Head of caudate nucleus (tissue), 42 donors: ENCODE data around the gene TSHZ1.

Experiments used
- DNase-seq, 42 donors: peaks; one replicate each; pipeline versions ENCODE4 v3.0.0 to v3.0.0-alpha.2; 2020 to 2021; ENCODE audit warnings: mixed read lengths in 7 of 42
- intact Hi-C: fragments of 100-400 bp; cut with DNase I; formaldehyde crosslinking; loops from one replicate; pipeline ENCODE4 v1.15.0; 2022

The TSHZ1 gene, protein sequence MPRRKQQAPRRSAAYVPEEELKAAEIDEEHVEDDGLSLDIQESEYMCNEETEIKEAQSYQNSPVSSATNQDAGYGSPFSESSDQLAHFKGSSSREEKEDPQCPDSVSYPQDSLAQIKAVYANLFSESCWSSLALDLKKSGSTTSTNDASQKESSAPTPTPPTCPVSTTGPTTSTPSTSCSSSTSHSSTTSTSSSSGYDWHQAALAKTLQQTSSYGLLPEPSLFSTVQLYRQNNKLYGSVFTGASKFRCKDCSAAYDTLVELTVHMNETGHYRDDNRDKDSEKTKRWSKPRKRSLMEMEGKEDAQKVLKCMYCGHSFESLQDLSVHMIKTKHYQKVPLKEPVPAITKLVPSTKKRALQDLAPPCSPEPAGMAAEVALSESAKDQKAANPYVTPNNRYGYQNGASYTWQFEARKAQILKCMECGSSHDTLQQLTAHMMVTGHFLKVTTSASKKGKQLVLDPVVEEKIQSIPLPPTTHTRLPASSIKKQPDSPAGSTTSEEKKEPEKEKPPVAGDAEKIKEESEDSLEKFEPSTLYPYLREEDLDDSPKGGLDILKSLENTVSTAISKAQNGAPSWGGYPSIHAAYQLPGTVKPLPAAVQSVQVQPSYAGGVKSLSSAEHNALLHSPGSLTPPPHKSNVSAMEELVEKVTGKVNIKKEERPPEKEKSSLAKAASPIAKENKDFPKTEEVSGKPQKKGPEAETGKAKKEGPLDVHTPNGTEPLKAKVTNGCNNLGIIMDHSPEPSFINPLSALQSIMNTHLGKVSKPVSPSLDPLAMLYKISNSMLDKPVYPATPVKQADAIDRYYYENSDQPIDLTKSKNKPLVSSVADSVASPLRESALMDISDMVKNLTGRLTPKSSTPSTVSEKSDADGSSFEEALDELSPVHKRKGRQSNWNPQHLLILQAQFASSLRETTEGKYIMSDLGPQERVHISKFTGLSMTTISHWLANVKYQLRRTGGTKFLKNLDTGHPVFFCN (N-terminal part only)

DNA sequence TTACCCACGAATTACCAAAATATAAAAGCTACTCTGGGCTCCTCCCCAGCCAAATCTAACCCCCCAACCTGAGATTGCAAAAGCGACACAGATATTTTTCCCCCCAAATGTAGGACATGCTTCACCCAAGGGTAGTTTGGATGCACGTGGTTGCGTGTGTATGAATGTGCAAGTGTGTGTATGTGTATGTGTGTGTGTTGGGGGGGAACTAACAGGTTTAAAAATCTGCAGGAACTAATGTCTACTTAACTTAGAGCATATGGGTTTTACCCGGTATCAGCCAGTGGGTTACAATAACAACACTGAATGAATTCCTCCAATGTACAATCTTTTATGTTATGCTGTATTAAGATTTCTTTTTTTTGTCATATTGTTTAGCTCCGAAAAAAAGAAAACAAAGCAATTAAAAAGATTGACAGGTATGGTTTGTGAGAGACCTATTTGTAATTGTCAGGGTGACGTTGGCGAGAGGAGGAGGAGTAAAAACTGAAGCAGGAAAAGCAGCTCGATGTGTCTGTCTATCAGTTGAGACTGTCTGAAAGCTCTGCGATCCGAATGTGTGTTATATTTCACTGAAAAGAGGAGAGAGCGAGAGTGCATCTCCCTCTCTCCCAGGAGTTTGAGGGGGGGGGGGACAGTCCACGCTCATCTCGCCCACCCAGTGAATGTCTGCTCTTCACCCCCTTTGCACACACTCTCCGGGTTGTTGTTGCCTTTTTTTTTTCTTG, at the start of gene TSHZ1:
Gene TSHZ1 (plus strand): TSS at position 524 of the 728 bp plus-strand sequence. CDS start 1,080 bp downstream, outside the sequence.
- intact Hi-C loops, result no loop called here
- DNase-seq, result peak in 31 of 42 donors; percentile 30 to 89 (median 66)

DNA sequence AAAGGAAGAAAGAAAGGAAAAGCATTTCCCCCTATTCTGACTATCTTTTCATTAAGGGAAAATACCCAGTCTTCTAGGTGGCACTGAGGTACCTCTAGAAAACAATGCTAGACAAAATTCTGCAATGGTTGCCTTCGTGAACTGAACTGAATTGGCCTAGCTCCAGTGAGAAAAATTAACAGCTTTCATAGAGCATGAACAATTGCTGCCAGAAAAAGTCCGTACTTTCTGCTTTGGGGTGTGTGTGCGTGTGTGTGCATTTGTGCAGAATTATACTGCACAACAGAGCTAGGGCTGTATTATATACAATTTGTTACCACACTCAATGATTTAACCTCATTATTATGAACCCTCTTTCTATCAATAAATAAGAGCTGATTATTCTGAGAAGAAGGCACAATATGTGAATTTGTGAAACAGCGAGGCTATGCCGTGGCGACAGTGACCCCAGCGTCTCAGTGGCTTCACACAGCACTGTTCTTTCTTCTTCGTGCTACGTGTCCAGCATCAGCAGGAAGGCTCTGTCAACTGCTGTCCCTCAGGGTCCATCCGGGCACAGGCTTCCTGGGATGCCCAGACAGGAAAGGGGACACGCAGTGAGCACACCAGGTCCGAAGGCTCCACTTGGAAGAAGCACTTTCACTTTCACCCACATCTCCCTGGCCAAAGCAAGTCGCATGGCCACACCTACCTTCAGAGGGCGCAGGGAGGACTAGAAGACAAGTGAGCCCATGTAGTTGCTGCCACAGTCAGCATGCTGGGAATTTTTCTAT, 49.2 kb upstream of the TSHZ1 start:
- DNase-seq, result peak in 19 of 42 donors; percentile 7 to 65 (median 26)
- intact Hi-C loops, result no loop called here

DNA sequence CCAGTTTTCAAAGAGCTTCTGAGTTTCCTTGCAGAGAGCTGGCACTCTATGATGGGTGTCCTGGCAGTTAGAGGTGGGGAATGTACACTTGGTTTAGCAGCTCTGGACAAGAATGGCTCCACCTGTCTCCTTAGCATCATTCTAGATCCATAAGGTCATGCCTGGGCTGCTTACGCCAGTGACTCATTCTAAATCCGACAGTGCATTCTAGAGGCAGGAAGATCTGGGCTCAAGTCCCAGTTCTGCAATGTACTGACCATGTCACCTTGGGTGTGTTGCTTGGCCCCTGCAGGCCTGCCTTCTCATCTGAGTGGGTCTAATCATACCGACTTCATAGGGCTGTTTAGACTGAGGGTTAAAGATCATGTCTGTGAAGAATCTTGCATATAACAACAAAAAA, 48.1 kb upstream of the TSHZ1 start:
- peak in 1 of 42 donors; percentile 18 for DNase-seq
- intact Hi-C loops, result no loop called here

DNA sequence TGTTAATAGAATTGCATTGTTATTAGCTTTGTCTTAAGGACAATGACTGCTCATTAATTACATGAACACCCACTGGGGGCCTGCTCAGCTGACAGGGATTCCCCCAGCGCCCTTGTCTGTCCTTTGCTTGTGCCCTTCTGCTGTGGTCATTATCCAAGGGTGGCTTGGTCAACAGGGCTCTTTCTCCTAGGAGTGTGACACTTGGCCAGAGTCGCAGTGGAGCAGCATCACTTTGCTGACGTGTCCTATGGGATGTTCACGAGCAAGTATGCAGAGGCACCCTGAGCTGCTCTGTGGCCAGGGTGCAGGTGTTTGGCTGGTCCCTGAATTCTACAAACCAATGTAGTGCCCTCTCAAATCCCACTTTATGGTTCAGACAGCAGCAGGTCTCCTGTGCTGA, 47.6 kb upstream of the TSHZ1 start:
- no peak for DNase-seq
- intact Hi-C loops, result no loop called here

DNA sequence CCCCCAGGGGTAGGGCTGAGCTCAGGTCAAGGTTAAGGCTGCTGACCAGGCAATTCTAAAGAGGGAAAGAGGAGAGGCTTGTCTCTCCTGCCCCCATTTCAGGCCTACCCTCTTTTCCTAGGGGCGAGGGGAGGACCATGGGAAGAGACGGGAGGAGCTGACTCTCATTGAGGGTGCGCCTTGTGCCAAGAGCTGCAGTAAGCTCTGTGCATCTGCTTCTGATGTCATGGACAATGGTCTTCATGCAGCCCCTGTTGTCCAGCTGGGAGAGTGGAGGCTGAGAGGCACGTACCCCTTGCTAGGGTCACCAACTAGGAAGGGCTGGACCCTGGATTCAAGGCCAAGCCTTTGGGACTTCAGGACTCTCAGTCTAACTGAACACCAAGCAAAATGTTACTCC, 46.9 kb upstream of the TSHZ1 start:
- intact Hi-C loops, result no loop called here
- DNase-seq, result peak in 1 of 42 donors; percentile 19

DNA sequence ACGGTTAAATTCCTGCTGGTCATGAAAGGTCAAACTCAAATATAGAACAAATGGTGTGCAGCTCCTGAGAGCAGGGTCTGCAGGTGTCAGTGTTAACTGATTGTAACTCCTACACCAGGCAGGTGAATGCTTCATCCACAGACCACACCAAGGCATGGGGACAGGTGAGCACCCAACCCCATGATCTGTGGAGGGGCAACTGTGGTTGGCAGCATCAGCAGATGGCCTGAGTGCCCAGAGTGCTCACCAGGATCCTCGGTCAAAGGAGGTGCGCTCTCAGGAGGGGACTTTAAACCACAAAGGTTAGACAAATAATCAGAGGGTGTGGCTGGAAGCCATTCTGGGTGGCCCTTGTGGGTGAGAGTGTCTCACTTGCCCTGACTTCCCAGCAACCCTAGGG, 46.1 kb upstream of the TSHZ1 start:
- intact Hi-C loops, result no loop called here
- peak in 1 of 42 donors; percentile 10 for DNase-seq

DNA sequence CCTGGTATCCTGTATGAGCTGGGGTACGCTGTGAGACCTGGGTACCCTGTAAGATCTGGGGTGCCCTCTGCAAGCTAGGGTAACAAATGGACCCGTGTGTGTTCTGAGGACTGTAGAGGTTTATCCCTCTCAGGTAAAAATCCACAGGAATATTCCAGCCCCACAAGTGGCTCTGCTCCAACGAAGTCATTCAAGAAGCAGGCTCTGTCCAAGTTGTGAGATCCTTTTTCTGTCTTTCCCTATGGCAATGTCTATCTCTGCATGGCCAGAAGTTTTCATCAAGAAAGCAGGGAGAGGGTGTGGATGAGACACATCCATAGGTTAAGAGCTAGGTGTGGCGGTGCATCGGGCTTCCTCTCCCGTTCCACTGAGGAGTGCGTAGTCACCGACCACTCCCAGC, 44.7 kb upstream of the TSHZ1 start:
- intact Hi-C loops, result no loop called here
- peak in 1 of 42 donors; percentile 27 for DNase-seq

DNA sequence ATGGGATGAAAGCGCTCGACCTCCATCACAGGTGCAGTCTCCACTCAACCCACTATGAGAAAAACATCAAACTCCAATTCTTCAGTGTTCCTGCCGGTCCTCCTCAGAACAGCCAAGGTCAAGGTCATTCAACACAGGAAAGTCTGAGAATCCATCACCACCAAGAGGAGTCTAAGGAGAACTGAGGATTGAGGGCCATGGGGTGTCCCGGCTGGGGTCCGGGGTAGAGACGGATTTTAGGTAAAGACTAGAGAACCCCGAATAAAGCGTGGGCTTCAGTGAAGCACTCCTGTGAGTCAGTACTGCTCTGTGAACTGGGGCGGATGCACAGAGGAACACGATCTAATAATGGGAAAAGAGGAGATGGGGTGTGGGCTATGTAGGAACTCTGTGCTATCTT, 43.5 kb upstream of the TSHZ1 start:
- DNase-seq, result peak in 3 of 42 donors; percentile 32 to 46 (median 36)
- intact Hi-C loops, result no loop called here

DNA sequence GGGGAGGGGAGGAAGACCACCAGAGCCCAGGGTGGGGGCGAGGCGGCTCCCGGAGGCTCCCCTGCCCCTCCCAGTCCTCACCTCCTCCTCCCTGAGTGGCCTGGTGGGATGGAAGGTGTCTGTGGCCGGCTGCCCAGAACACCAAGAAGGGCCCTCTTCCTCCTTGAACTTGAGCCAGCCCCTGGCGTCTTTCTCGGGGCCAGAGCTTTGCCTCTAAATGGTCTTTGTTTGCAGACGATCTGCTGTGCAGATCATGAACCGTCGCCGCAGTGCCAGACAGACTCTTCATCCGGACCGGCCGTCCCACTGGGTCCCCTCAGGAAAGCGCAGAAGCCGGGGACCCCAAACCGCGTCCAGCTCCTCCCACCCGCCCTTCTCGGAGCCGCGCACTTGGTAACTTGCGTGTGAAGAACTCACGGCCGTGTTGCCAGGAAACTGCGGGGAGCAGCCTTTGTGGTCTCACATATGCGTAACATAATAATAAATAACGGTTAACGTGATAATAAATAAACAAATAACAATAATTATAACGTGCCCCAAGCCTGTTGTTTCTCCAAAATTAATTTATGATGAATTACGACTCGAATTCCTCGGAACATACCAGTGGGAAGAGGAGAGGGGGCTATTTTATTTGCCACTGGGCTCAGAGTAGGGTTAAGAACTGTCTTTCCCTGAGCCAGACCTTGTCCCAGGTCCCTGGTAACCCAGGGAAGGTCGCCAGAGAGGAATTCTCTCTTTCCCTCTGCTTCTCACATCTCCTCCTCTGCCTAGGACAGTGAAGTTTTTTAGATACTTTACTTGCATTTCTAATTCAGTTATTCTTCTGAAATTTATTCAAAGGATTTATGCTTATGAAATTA, 42.6 kb upstream of the TSHZ1 start:
- intact Hi-C loops, result no loop called here

DNA sequence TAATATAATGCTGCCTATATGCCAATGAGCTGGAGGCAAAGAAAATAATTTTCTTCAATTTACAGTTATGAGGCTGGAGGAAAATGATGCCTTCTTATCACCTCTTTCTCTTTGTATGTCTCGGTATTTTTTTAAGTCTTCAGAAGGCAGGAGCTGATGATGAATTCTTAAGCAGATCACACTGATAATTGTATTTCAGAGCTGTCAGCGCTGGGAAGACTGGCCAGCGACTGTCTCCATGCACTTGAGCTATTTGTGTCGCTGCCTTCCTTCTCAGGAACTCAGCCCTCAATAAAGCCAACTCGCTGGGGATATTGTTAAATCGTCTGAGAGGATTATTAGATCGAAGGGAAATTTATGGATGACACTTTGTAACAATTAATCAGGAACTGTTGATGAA, 42.0 kb upstream of the TSHZ1 start:
- intact Hi-C loops, result no loop called here
- DNase-seq, result peak in 1 of 42 donors; percentile 35

More for the DNA sequence above, 42.6 kb upstream of the TSHZ1 start:
- peak in 11 of 42 donors; percentile 14 to 53 (median 31) for DNase-seq

DNA sequence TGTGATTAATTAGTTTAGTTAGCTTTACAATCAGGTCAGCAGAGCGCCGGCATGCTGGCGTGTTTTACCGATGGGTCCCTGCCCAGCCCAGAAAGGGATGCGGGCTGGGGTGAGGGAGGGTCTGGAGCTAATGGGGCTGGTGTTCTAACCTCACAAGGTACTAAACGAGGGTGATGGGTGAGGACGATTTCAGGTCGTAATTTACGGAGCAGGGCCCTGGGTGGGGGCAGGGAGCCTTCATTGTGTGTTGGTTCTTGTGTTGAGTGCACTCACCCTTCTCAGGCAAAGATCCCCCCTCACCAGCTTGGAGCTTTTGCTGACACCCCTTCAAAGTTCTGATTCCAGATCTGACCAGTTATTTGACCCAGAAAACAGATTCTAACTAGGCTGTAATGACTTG, 41.2 kb upstream of the TSHZ1 start:
- intact Hi-C loops, result no loop called here
- peak in 2 of 42 donors; percentile 32 to 34 for DNase-seq

DNA sequence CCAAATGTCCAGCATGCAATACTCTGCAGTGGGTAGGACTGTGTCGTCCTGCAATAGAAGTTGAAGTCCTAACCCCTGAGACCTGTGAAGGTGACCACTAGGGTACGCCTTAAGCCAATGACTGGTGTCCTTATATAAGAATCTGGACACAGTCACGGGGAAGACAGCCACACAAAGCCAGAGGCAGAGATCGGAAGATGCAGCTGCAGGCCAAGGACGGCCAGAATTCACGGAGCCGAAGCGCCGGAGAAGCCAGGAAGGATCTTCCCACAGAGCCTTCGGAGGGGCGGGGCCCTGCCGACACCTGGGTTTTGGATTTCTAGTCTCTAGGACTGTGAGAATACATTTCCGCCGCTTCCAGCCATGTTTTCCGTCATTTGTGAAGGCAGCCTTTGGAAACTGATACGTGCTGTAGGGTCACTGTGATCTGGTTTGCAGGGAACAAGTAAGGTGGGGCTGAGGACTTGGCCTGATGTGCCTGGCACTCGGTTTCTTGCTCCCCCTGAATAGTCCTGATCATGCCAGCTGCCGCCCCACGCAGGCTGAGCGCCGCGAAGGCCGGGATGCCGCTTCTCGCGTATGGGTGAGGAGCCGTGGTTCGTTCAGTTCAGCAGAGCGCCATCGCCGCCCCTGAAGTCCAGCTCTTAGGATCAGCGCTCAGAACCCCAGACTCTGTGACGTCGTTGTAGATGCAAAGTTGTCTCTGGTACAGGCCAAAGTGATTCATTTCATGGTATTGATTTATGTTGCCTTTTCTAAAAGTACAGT, 40.4 kb upstream of the TSHZ1 start:
- intact Hi-C loops, result no loop called here

DNA sequence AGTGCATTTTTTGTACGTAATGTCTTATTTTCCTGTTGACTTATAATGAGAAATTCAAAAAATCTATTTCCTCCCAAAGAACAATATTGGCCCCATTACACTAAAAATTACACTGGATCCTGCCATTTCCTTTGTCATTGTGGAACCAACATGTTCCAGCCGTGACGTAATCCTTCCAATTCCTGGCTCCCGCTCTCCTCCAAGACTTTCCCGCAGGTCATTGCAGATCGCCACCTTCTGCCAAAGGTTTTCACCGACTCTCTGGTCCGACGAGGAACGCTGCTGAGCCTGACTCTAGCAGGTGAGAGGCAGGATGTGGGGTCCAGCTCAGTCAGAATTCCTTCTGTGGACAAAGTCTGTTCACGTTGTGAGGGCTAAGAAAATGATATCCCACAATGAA, 39.7 kb upstream of the TSHZ1 start:
- intact Hi-C loops, result no loop called here
- peak in 2 of 42 donors; percentile 29 to 33 for DNase-seq

More for the DNA sequence above, 40.4 kb upstream of the TSHZ1 start:
- DNase-seq, result peak in 2 of 42 donors; percentile 29 to 41

DNA sequence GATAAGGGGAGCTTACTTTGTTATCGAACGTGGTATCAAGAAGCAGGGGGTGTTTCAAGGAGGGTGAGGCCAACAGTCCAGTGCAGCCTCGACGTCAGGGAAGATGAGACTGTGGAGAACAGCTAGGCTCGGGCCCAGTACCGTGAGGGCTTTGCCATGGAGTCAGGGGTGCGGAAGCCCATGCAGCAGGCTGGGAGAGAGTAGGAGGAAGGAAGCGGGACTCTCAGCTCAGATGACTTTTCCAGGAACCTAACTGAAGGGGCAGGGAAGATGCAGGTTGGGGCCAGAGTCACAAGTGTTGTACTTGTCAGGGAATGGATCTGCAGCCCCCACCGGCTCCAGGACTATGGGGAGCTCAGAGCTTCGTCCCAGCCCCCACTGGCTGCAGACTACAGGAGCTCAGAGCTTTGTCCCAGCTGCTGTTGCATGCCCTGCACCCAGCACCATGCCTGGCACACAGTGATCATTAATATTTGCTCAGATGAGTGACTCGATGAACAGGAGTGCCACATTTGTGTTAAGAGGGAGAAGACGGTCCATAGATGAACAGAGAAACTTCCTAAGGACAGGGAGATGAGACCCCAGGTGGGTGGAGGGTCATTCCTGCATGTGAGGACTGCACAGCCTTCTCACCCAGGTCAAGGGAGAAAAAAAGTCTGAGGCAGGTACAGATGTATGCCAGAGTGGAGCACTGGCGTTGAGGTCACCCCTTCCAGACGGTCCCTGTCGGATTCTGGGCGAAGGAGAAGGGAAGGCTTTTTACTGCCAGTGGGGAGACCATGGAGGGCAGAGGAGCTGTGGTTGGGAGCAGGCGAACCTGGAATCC, 38.1 kb upstream of the TSHZ1 start:
- intact Hi-C loops, result no loop called here
- DNase-seq, result peak in 2 of 42 donors; percentile 25 to 31

DNA sequence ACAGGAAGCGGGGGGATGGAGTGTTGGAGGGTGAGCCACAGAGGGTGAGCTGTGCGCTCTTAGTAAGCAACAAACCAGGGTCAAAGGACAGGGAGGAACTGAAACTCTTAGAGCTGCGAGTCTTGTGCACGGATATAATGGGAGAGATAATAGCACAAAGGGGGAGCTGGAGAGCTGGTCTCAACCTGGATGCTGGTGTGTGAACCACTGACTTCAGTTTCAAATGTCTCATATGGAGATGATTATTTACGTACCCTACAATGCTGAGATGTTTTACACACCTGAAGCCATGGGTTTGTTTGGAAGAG, 37.5 kb upstream of the TSHZ1 start:
- no peak for DNase-seq
- intact Hi-C loops, result no loop called here

DNA sequence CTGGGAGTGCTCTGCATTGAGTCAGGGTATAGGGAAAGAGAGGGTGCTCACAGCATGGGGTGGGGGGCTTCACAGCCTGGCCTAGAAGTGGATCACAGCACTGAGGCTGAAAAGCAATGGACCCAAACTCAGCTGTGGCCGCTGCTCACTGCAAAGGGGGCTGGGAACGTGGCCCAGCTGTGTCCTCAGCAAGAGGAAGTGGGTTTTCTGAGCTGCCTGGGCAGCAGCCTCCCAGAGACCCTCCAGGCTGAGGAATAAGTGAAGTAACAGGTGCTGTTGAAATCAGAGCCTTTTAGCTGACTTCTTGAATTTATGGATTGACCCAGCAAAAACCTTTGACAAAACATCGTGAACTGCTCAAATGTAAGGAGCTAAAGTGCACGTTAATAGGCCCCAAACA, 36.9 kb upstream of the TSHZ1 start:
- intact Hi-C loops, result no loop called here
- DNase-seq, result no peak
